Astrocyte (in vitro differentiated cells and primary cell): Measurements from ENCODE around the gene PLLP. TPM values are rescaled to one million over a fixed set of nuclear protein-coding genes. Genes with fewer than 3 reads are reported as not detected.

Experiments used
- DNase-seq: peaks from one replicate; pipeline ENCODE4 v3.0.0-alpha.2; 2010; ENCODE audit warnings: low read depth
- FAIRE-seq: peaks from 2 replicates; lab custom pipeline; 2011; peaks lifted over from hg19 to GRCh38; lab: Jason Lieb, UNC
- H2AFZ ChIP-seq: 2 replicates; pipeline ENCODE4 v1.6.0; 2012; ENCODE audit warnings: low read depth, low read length, inconsistent platforms
- H3K27ac ChIP-seq: 2 replicates; pipeline ENCODE4 v1.5.1; 2011; ENCODE audit warnings: low read depth, low read length, inconsistent platforms
- H3K27me3 ChIP-seq: 2 replicates; pipeline ENCODE4 v1.6.0; 2011; ENCODE audit warnings: low read length, inconsistent platforms; ENCODE audit not compliant: insufficient read depth
- H3K36me3 ChIP-seq: 2 replicates; pipeline ENCODE4 v1.5.1; 2011; ENCODE audit warnings: low read length, inconsistent platforms; ENCODE audit not compliant: insufficient read depth
- H3K4me1 ChIP-seq: 2 replicates; pipeline ENCODE4 v1.5.1; 2011; ENCODE audit warnings: low read length, inconsistent platforms; ENCODE audit not compliant: insufficient read depth
- H3K4me2 ChIP-seq: 2 replicates; pipeline ENCODE4 v1.6.0; 2012; ENCODE audit warnings: low read length, inconsistent platforms
- H3K4me3 ChIP-seq: 2 replicates; pipeline ENCODE4 v1.5.1; 2011; ENCODE audit warnings: low read depth, mild to moderate bottlenecking, low read length, inconsistent platforms; ENCODE audit not compliant: insufficient read depth
- H3K79me2 ChIP-seq: 2 replicates; pipeline ENCODE4 v1.6.0; 2012; ENCODE audit warnings: mild to moderate bottlenecking, low read length, inconsistent platforms; ENCODE audit not compliant: insufficient read depth
- H3K9ac ChIP-seq: 2 replicates; pipeline ENCODE4 v1.6.0; 2012; ENCODE audit warnings: mild to moderate bottlenecking, low read length, inconsistent platforms
- H3K9me3 ChIP-seq: 2 replicates; pipeline ENCODE4 v1.5.1; 2012; ENCODE audit warnings: low read depth, mild to moderate bottlenecking, low read length, inconsistent platforms; ENCODE audit not compliant: insufficient read depth
- H4K20me1 ChIP-seq: 2 replicates; pipeline ENCODE4 v1.6.0; 2012; ENCODE audit warnings: low read length, inconsistent platforms; ENCODE audit not compliant: insufficient read depth
- H3K27ac Mint-ChIP-seq: one replicate; pipeline ENCODE4 v1.8.0; 2021; ENCODE audit warnings: mild to moderate bottlenecking, mixed read lengths; ENCODE audit not compliant: unreplicated experiment
- H3K27me3 Mint-ChIP-seq: one replicate; pipeline ENCODE4 v1.8.0; 2021; ENCODE audit warnings: low read depth, mixed read lengths; ENCODE audit not compliant: unreplicated experiment
- H3K36me3 Mint-ChIP-seq: one replicate; pipeline ENCODE4 v1.8.0; 2021; ENCODE audit warnings: low read depth, mixed read lengths; ENCODE audit not compliant: unreplicated experiment
- H3K4me1 Mint-ChIP-seq: one replicate; pipeline ENCODE4 v1.8.0; 2021; ENCODE audit warnings: low read depth, mixed read lengths; ENCODE audit not compliant: unreplicated experiment
- H3K4me3 Mint-ChIP-seq: one replicate; pipeline ENCODE4 v1.8.0; 2021; ENCODE audit warnings: mild to moderate bottlenecking, moderate library complexity, mixed read lengths; ENCODE audit not compliant: unreplicated experiment
- H3K9me3 Mint-ChIP-seq: one replicate; pipeline ENCODE4 v1.8.0; 2021; ENCODE audit warnings: mild to moderate bottlenecking, mixed read lengths; ENCODE audit not compliant: unreplicated experiment
- CTCF ChIP-seq: IDR thresholded peaks from 2 replicates; pipeline ENCODE4 v1.5.1; 2011; ENCODE audit warnings: low read depth, mild to moderate bottlenecking, inconsistent platforms, low read length, moderate library complexity; ENCODE audit not compliant: insufficient read depth
- EZH2 ChIP-seq: IDR thresholded peaks from 2 replicates; pipeline ENCODE4 v1.6.1; 2012; ENCODE audit warnings: mild to moderate bottlenecking, low read length, inconsistent platforms; ENCODE audit not compliant: insufficient read depth
- total RNA-seq: library from RNA; stranded (reverse); gene quantifications from 2 replicates; pipeline ENCODE4 v1.2.1, GENCODE V29; 2021

The PLLP gene
- total RNA-seq, 1 donor from 2014 or later, result 0.93 TPM

GRCh38 chr16:57329718-57330327, 45.4 kb upstream of the PLLP start:
- Histone ChIP-seq H3K79me2 (no peaks in the 10 kb centered on the region), H3K36me3 (no peaks in the 10 kb centered on the region), H2AFZ (no peak overlapping the region), H3K4me3 (no peak overlapping the region), H3K9ac (no peak overlapping the region), H4K20me1 (no peaks in the 10 kb centered on the region), H3K27me3 (peaks cover 7% of the 10 kb centered on the region), H3K27ac (no peak overlapping the region), H3K4me1 (no peaks in the 10 kb centered on the region), H3K4me2 (no peak overlapping the region), H3K9me3 (no peaks in the 10 kb centered on the region)
- no peak overlapping the region for H3K27ac Mint-ChIP-seq
- H3K9me3 Mint-ChIP-seq, result peaks cover 9% of the 10 kb centered on the region
- H3K36me3 Mint-ChIP-seq, result no peaks in the 10 kb centered on the region
- no peaks in the 10 kb centered on the region for H3K27me3 Mint-ChIP-seq
- no peak overlapping the region for H3K4me3 Mint-ChIP-seq
- FAIRE-seq (no peak), DNase-seq (no peak)
- TF ChIP-seq CTCF, result no peak
- no peak for TF ChIP-seq EZH2
- no peaks in the 10 kb centered on the region for H3K4me1 Mint-ChIP-seq

- Histone ChIP-seq H3K9ac (no peak overlapping the region), H4K20me1 (no peaks in the 10 kb centered on the region), H3K27ac (no peak overlapping the region), H2AFZ (no peak overlapping the region), H3K4me3 (no peak overlapping the region), H3K4me2 (no peak overlapping the region), H3K79me2 (no peaks in the 10 kb centered on the region), H3K27me3 (peaks cover 2% of the 10 kb centered on the region), H3K4me1 (no peaks in the 10 kb centered on the region), H3K36me3 (no peaks in the 10 kb centered on the region), H3K9me3 (no peaks in the 10 kb centered on the region)
- Mint-ChIP-seq H3K4me3 (no peak overlapping the region), H3K9me3 (peaks cover 3% of the 10 kb centered on the region), H3K27me3 (no peaks in the 10 kb centered on the region), H3K27ac (no peak overlapping the region), H3K36me3 (no peaks in the 10 kb centered on the region), H3K4me1 (no peaks in the 10 kb centered on the region)
- DNase-seq, result no peak
- no peak for FAIRE-seq
- TF ChIP-seq CTCF (no peak), EZH2 (no peak)
Measured at GRCh38 chr16:57325458-57325857, 41.0 kb upstream of the PLLP start.

- Histone ChIP-seq H3K79me2 (no peaks in the 10 kb centered on the region), H4K20me1 (no peaks in the 10 kb centered on the region), H2AFZ (no peak overlapping the region), H3K27ac (no peak overlapping the region), H3K9me3 (no peaks in the 10 kb centered on the region), H3K36me3 (no peaks in the 10 kb centered on the region), H3K4me2 (no peak overlapping the region), H3K9ac (no peak overlapping the region), H3K4me1 (no peaks in the 10 kb centered on the region), H3K27me3 (peaks cover 2% of the 10 kb centered on the region), H3K4me3 (no peak overlapping the region)
- Mint-ChIP-seq H3K27me3 (no peaks in the 10 kb centered on the region), H3K9me3 (peaks cover 3% of the 10 kb centered on the region), H3K36me3 (no peaks in the 10 kb centered on the region), H3K27ac (no peak overlapping the region), H3K4me1 (no peaks in the 10 kb centered on the region), H3K4me3 (no peak overlapping the region)
- no peak for DNase-seq
- no peak for FAIRE-seq
- TF ChIP-seq CTCF (no peak), EZH2 (no peak)
Measured at GRCh38 chr16:57324749-57325148, 40.3 kb upstream of the PLLP start.
